Dedifferentiated amniotic fluid mesenchymal stem cell (primary cell): ENCODE results near the gene NF2.
A peak's percentile ranks its signal among the peaks of the same experiment; 100 is the strongest.
"Not testable (repeated sequence)": the region's sequence is repeated elsewhere in the genome, so short reads cannot be mapped to it uniquely, and the experiment has no call there.

ENCODE experiments used
- DNase-seq: peaks from one replicate; pipeline ENCODE4 v3.0.0-alpha.2; 2016; ENCODE audit errors: extremely low spot score

NF2 gene

GRCh38 chr22:29596408-29596807 is 7.0 kb upstream of the NF2 start:
- DNase-seq: no peak

- DNase-seq: not testable (repeated sequence)
Measured at GRCh38 chr22:29597871-29598683, 5.4 kb upstream of the NF2 start.

DNA sequence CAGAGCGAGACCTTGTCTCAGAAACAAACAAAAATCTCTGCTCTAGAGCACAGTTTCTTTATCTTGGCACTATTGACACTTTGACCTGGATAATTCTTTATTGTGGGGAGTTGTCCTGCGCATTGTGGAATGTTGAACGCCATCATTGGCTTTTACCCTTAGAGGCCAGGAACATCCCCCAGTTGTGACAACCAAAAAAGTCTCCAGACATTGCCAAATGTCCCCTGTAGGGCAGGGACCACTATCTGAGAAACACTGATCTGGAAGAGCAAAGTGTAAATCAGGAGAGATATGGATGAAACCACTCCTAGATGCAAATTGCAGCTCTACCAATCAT is 4.8 kb upstream of the NF2 start:
- DNase-seq: no peak

DNA sequence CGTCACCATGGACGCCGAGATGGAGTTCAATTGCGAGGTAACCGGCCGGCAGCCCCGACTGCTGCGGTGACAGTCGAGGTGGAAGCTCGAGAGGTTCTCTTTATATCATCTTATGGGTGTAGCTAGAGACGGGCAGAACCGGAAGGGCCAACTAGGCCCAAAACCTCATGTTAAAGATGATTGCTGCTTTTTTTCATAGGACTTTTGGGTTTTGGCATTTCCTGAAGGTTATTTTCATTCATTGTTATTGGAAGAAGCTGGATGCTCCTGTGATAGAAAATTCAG is 585 bp downstream of the NF2 start:
- DNase-seq: no peak

GRCh38 chr22:29605527-29605850 is 2.1 kb downstream of the NF2 start:
- DNase-seq: no peak

DNA sequence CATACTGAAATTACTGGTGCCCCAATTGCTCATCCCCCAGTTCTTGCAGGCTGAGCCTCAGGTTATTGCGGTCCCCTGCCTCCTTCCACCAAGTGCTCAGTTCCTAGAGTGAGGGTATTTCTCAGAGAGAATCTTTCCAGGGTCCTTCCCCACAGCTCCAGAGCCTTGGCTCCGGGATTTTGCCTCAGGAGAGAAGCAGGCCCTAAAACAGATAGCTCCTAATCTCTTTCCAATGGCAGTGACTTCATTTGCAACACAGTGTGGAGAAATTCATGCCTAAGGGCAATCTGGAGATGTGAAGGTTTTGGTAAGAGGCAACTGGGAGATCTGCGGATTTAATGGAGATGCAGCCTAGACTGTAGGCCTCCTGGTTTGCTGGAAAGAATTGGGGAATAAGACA is 2.9 kb downstream of the NF2 start:
- DNase-seq: no peak

GRCh38 chr22:29607426-29607825 is 4.0 kb downstream of the NF2 start:
- no peak for DNase-seq

DNA sequence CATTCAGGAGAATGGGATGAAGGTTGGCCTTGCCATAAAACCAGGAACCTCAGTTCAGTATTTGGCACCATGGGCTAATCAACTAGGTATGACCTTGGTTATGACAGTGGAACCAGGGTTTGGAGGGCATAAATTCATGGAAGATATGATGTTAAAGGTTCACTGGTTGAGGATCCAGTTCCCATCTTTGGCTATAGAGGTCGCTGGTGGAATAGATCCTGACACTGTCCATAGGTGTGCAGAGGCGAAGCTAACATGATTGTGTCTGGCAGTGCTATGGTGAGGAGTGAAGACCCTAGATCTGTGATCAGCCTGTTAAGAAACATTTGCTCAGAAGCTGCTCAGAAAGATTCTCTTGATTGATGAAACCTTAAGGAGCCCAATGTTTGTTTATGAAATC is 5.7 kb downstream of the NF2 start:
- no peak for DNase-seq

DNA sequence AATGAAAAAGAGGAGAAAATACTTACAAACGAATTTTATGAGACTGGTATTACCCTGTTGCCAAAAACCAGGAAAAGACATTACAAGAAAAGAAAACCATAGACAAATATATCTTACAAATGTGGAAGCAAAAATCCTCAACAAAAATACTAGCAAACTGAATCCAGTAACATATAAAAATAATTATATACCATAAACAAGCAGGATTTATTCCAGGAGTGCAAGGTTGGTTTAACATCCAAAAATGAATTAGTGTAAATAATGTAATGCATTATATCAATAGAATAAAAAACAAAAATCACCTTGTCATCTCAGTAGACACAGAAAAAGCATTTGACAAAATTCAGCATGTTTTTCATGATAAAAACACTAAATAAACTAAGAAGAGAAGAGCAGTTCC is 7.3 kb downstream of the NF2 start:
- no peak for DNase-seq

DNA sequence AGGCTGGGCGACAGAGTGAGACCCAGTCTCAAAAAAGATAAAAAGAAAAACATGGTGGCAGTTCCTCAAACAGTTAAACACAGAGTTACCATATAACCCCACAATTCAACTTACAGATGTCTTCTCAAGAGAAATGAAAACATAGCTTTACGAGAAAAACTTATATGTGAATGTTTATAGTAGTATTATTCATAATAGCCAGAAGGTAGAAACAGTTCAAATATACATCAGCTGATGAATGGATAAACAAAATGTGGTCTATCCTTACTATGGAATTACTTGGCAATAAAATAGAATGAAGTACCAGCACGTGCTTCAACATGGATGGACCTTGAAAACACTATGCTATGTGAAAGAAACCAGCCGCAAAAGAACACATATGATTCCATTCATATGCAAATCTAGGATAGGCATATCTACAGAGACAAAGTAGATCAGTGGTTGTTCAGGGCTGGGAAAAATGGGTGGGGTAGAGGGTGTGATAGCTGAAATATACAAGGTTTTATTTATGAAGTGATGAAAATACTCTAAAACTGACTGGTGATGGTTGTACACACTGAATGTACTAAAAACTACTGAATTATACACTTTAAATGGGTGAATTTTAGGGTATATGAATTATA is 12.4 kb downstream of the NF2 start:
- DNase-seq: no peak

DNA sequence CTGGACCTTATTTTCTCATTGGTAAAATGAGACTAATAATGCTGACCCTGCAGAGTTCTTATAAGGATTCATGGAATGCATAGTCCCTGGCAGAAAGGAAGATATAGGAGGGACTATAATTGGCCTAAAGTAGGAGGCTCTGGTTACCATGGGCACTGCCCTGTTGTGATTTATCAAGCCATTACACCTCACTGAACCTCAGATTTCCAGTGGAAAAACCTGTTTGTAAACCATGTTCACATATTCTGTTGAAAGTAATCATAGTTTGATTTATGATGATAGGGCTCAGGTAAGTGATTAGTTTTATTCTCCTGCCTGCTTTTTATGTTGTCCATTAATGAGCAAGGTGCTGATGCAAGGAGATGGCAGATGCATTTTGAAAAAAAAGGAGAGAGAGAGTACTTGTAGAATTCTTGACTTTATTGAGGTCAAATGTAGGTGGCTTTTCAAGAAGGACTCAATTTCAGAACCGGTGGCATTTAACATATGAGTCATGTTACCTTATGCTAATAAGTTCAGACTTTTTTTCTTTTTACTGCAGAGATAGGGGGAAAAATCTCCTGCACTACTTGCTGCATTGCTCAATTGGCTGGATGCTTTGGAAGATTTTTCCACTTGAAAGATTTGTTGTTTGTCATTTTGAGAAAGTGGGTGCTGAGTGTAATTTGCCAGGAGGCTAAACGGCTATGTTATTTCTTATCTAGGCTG is 14.6 kb downstream of the NF2 start:
- no peak for DNase-seq

DNA sequence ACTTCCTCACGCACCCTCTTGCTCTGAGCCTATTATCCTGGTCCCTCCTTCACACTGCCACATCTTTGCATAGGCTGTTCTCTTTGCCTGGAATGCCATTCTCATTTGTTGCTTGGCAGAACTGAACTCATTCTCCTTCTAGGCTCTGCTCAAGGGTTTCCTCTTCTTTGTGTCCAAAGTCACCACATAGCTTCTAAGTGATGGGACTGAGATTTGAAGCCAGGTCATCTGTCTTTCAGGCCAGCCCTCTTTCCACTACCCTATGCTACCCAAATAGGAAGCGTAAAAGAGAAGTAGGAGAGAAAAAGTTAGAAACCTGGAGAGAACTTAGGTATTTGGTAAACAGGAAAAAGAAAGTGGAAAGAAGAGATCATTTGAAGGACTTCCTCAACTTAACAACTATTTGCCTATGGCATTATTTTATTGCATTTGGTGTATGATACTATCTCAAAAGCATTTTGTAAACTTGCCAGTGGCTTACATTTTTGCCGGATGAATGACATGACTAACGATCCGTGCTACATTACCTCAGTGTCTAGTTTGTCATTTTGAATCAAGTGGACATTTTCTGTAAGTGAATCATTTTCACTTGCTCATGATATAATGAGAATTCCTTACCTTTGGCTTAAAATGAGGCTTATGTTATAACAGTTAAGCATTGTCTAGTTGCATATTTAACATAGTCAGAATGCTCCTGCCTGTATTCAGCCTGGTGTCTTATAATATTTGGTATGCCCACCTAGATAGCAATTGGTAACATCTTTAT is 18.5 kb downstream of the NF2 start:
- peak; percentile 97 for DNase-seq

- DNase-seq: no peak
Measured at GRCh38 chr22:29623059-29623458, 19.6 kb downstream of the NF2 start.

DNA sequence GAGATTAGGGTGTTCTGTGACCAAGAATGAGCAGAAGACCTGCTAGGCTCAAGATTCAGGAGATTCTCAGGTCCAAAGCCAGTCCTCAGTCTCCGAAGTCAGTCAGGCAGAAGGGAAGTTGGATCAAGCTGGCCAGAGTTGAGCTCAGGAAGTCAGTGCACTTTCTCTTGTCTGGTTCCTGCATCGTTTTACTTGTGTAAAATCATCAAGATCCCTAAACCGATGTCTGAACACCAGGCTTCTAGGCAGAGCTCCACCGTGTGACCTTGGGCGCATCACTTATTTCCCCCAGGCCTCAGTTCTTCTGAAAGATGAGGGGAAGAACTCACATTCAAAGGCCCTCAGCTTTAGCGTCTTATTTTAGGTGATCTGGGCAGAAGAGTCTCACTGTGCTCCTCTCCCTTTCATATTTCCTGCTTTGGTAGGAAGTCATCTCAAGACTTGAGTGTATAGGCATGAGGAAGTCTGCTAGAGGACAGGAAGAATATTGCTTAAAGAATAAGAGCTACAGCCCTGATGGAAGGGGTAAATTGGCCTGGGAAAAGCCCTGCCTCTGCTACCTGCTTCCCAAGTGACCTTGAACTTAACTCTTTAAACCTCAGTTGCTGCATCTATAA is 20.2 kb downstream of the NF2 start:
- no peak for DNase-seq

DNA sequence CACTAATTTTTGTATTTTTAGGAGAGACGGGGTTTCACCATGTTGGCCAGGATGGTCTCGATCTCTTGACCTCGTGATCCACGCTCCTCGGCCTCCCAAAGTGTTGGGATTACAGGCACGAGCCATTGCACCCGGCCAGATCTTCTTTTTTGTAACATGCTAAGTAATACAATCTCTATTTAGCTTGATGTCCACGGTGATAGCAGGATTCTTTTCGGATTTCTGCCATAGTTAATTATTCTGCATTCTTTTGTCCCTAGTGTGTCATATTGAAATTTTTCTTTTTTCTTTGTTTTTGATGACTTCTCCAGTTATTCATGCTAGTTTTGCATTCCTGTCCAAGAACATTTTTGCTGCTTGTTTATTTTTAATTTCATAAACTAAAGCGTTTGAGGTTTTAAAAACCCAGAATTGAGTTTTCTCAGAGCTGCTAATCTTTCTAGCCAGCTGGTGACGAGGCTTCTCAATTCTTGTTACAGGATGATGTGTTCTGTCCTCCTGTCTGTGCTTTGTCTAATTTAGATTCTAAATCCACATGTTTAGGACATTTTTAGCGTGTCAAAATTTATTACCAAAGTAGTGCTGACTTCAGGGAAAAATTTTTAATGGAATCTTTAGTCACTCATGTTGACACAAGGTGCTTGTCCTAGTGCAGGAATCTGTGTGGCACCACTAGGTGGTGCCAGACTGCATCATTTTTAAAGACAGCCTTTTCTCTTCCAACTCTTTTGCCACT is 21.8 kb downstream of the NF2 start:
- peak; percentile 84 for DNase-seq

- DNase-seq: peak; percentile 85
Measured at GRCh38 chr22:29626497-29627195, 23.2 kb downstream of the NF2 start.

GRCh38 chr22:29627196-29627535 is 23.7 kb downstream of the NF2 start:
- DNase-seq: no peak

GRCh38 chr22:29628996-29629902 is 25.8 kb downstream of the NF2 start:
- no peak for DNase-seq

DNA sequence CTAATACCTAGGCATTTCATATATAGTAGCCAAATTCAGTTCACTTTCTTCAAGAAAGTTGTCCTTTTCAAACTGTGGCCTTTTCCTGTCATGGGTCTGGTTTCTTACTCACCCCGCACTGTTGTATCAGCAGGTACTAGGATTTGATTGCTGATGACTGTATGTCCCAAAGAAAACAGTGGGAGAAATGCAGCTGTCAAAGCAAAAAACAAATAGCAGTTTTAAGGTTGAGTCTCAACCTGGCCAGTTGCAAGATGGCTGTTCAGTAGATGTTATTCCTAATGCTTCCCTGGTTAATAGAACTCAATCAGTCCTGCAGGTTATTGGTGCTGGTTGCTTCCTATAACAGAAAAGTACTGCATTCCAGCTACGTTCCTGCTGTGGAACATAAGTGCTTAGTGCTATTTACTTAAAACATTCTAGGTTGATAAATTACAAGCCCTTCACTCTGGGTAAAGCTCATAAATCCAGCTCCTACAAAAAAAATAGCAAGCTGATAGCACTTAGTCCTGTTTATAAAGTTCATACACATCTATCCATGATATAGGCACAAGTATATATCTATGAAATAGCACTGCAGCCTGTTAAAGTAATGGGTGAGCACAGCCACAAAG is 26.6 kb downstream of the NF2 start:
- no peak for DNase-seq

DNA sequence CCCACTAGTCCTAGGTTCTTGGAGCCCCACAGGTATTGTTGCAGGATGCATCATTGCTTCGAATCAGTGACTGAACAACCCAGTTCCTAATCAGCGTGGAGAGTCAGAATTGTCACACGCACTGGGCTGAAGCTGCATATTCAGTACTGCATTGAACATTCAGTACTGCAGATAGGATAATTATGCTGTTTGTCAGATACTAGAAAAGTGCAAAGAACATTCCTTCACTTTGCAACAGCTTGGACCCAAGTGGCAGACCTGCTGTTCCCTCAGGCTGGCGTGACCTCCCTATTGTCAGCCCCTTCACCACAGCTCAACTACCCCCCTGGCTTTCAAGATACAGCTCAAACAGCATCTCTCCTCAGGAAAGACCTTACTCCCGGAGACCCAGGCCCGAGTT is 27.6 kb downstream of the NF2 start:
- DNase-seq: no peak
